ENCODE results near the gene NAT14.
"Not testable (repeated sequence)": the region's sequence is repeated elsewhere in the genome, so short reads cannot be mapped to it uniquely, and the experiment has no call there.

The NAT14 gene

GRCh38 chr19:55520691-55521292, 35.8 kb downstream of the NAT14 start:
- Mint-ChIP-seq H3K27me3 (ENCODE audit: low read depth) (no peaks in the 10 kb centered on the region), H3K4me3 (no peak overlapping the region), H3K27ac (no peak overlapping the region), H3K9me3 (no peaks in the 10 kb centered on the region), H3K36me3 (ENCODE audit: low read depth) (no peaks in the 10 kb centered on the region), H3K4me1 (ENCODE audit: low read depth) (peaks cover 2% of the 10 kb centered on the region)

GRCh38 chr19:55525289-55526101, 40.5 kb downstream of the NAT14 start:
- no peaks in the 10 kb centered on the region for H3K4me1 Mint-ChIP-seq (ENCODE audit: low read depth)
- H3K4me3 Mint-ChIP-seq = no peak overlapping the region
- H3K27me3 Mint-ChIP-seq (ENCODE audit: low read depth) = no peaks in the 10 kb centered on the region
- no peaks in the 10 kb centered on the region for H3K36me3 Mint-ChIP-seq (ENCODE audit: low read depth)
- no peak overlapping the region for H3K27ac Mint-ChIP-seq
- H3K9me3 Mint-ChIP-seq = no peaks in the 10 kb centered on the region

- no peak overlapping the region for H3K4me3 Mint-ChIP-seq
- H3K9me3 Mint-ChIP-seq = no peaks in the 10 kb centered on the region
- no peak overlapping the region for H3K27ac Mint-ChIP-seq
- H3K27me3 Mint-ChIP-seq (ENCODE audit: low read depth) = no peaks in the 10 kb centered on the region
- no peaks in the 10 kb centered on the region for H3K36me3 Mint-ChIP-seq (ENCODE audit: low read depth)
- H3K4me1 Mint-ChIP-seq (ENCODE audit: low read depth) = no peaks in the 10 kb centered on the region
Observed at GRCh38 chr19:55526216-55527196, 41.5 kb downstream of the NAT14 start.

GRCh38 chr19:55527197-55528029, 42.4 kb downstream of the NAT14 start:
- H3K27me3 Mint-ChIP-seq (ENCODE audit: low read depth) = no peaks in the 10 kb centered on the region
- no peaks in the 10 kb centered on the region for H3K4me1 Mint-ChIP-seq (ENCODE audit: low read depth)
- H3K27ac Mint-ChIP-seq = no peak overlapping the region
- H3K36me3 Mint-ChIP-seq (ENCODE audit: low read depth) = no peaks in the 10 kb centered on the region
- H3K9me3 Mint-ChIP-seq = no peaks in the 10 kb centered on the region
- H3K4me3 Mint-ChIP-seq = no peak overlapping the region

GRCh38 chr19:55528030-55528803, 43.2 kb downstream of the NAT14 start:
- no peaks in the 10 kb centered on the region for H3K9me3 Mint-ChIP-seq
- H3K27ac Mint-ChIP-seq = no peak overlapping the region
- H3K4me3 Mint-ChIP-seq = no peak overlapping the region
- no peaks in the 10 kb centered on the region for H3K27me3 Mint-ChIP-seq (ENCODE audit: low read depth)
- no peaks in the 10 kb centered on the region for H3K4me1 Mint-ChIP-seq (ENCODE audit: low read depth)
- no peaks in the 10 kb centered on the region for H3K36me3 Mint-ChIP-seq (ENCODE audit: low read depth)

GRCh38 chr19:55529636-55530234, 44.7 kb downstream of the NAT14 start:
- Mint-ChIP-seq H3K36me3 (ENCODE audit: low read depth) (no peaks in the 10 kb centered on the region), H3K27ac (no peak overlapping the region), H3K27me3 (ENCODE audit: low read depth) (no peaks in the 10 kb centered on the region), H3K4me3 (no peak overlapping the region), H3K4me1 (ENCODE audit: low read depth) (no peaks in the 10 kb centered on the region), H3K9me3 (no peaks in the 10 kb centered on the region)

- Mint-ChIP-seq H3K36me3 (ENCODE audit: low read depth) (no peaks in the 10 kb centered on the region), H3K4me3 (no peak overlapping the region), H3K9me3 (no peaks in the 10 kb centered on the region), H3K27me3 (ENCODE audit: low read depth) (no peaks in the 10 kb centered on the region), H3K4me1 (ENCODE audit: low read depth) (no peaks in the 10 kb centered on the region), H3K27ac (no peak overlapping the region)
Observed at GRCh38 chr19:55530996-55531395, 46.0 kb downstream of the NAT14 start.

- not testable (repeated sequence) for H3K9me3 Mint-ChIP-seq; H3K4me1 Mint-ChIP-seq (ENCODE audit: low read depth); H3K4me3 Mint-ChIP-seq; H3K36me3 Mint-ChIP-seq (ENCODE audit: low read depth); H3K27ac Mint-ChIP-seq; H3K27me3 Mint-ChIP-seq (ENCODE audit: low read depth)
Observed at GRCh38 chr19:55534280-55534679, 49.3 kb downstream of the NAT14 start.

- Mint-ChIP-seq H3K27ac (no peak overlapping the region), H3K27me3 (ENCODE audit: low read depth) (no peaks in the 10 kb centered on the region), H3K9me3 (no peaks in the 10 kb centered on the region), H3K4me3 (no peak overlapping the region), H3K36me3 (ENCODE audit: low read depth) (no peaks in the 10 kb centered on the region), H3K4me1 (ENCODE audit: low read depth) (no peaks in the 10 kb centered on the region)
Observed at GRCh38 chr19:55535173-55535964, 50.4 kb downstream of the NAT14 start.

- Mint-ChIP-seq H3K36me3 (ENCODE audit: low read depth) (no peaks in the 10 kb centered on the region), H3K27me3 (ENCODE audit: low read depth) (no peaks in the 10 kb centered on the region), H3K4me3 (no peak overlapping the region), H3K27ac (no peak overlapping the region), H3K4me1 (ENCODE audit: low read depth) (no peaks in the 10 kb centered on the region), H3K9me3 (no peaks in the 10 kb centered on the region)
Observed at GRCh38 chr19:55535965-55536350, 51.0 kb downstream of the NAT14 start.

- Mint-ChIP-seq H3K4me3 (no peak overlapping the region), H3K27ac (no peak overlapping the region), H3K9me3 (no peaks in the 10 kb centered on the region), H3K27me3 (ENCODE audit: low read depth) (no peaks in the 10 kb centered on the region), H3K36me3 (ENCODE audit: low read depth) (no peaks in the 10 kb centered on the region), H3K4me1 (ENCODE audit: low read depth) (no peaks in the 10 kb centered on the region)
Observed at GRCh38 chr19:55536366-55536765, 51.4 kb downstream of the NAT14 start.
